Natural killer cell (primary cell): Measurements from ENCODE around the gene IL17RB. TPM values are rescaled to one million over a fixed set of nuclear protein-coding genes. Genes with fewer than 3 reads are reported as not detected.

ENCODE experiments used
- ATAC-seq, 3 donors: fragments of 150-1000 bp in 2 of 3; fragments of 200-7000 bp in 1 of 3; cut with Tn5 transposase; 1 replicate in 1 of 3; 2 replicates in 2 of 3; pipeline ENCODE4 v1.10.0; 2021; ENCODE audit warnings: mild to moderate bottlenecking in 2 of 3, moderate library complexity in 2 of 3
- DNase-seq, 2 donors: peaks; one replicate each; pipeline versions ENCODE4 v3.0.0 to v3.0.0-alpha.2; 2013 to 2021; ENCODE audit warnings: mixed read lengths in 1 of 2
- H3K27ac ChIP-seq: one replicate; pipeline ENCODE4 v1.5.1; 2013; ENCODE audit warnings: mild to moderate bottlenecking, low read length
- H3K27me3 ChIP-seq: one replicate; pipeline ENCODE4 v1.6.1; 2013; ENCODE audit warnings: low read length; ENCODE audit not compliant: control insufficient read depth, insufficient read depth
- H3K36me3 ChIP-seq: one replicate; pipeline ENCODE4 v1.6.1; 2013; ENCODE audit warnings: low read length; ENCODE audit not compliant: control insufficient read depth, insufficient read depth
- H3K4me1 ChIP-seq: one replicate; pipeline ENCODE4 v1.6.1; 2013; ENCODE audit warnings: low read length; ENCODE audit not compliant: control insufficient read depth, insufficient read depth
- H3K4me3 ChIP-seq: one replicate; pipeline ENCODE4 v1.5.1; 2013; ENCODE audit warnings: low read length
- H3K9me3 ChIP-seq: one replicate; pipeline ENCODE4 v1.6.1; 2013; ENCODE audit warnings: low read length; ENCODE audit not compliant: control insufficient read depth, insufficient read depth
- H3K27ac Mint-ChIP-seq, 2 donors: one replicate each; pipeline ENCODE4 v1.8.0; 2022; ENCODE audit warnings: mild to moderate bottlenecking in 2 of 2, mixed read lengths in 2 of 2, moderate library complexity in 1 of 2
- H3K27me3 Mint-ChIP-seq, 2 donors: one replicate each; pipeline ENCODE4 v1.8.0; 2022; ENCODE audit warnings: low read depth in 2 of 2, mixed read lengths in 2 of 2
- H3K36me3 Mint-ChIP-seq: one replicate; pipeline ENCODE4 v1.8.0; 2022; ENCODE audit warnings: mixed read lengths
- H3K4me1 Mint-ChIP-seq, 2 donors: one replicate each; pipeline ENCODE4 v1.8.0; 2022; ENCODE audit warnings: mixed read lengths in 2 of 2
- H3K4me3 Mint-ChIP-seq: one replicate; pipeline ENCODE4 v1.8.0; 2022; ENCODE audit warnings: mild to moderate bottlenecking, moderate library complexity, mixed read lengths
- H3K9me3 Mint-ChIP-seq, 2 donors: one replicate each; pipeline ENCODE4 v1.8.0; 2022; ENCODE audit warnings: mixed read lengths in 2 of 2
- CTCF ChIP-seq: fragments of 200-600 bp; IDR thresholded peaks from one replicate; pipeline ENCODE4 v1.8.0; 2022; ENCODE audit warnings: antibody characterized with exemption
- WGBS: methylation state at CpG from one replicate; pipeline ENCODE4 v1.1.7; 2013; ENCODE audit warnings: missing lambda C conversion rate; ENCODE audit not compliant: insufficient coverage; 5-methylcytosine and 5-hydroxymethylcytosine counted together
- intact Hi-C: fragments of 100-400 bp; cut with micrococcal nuclease; formaldehyde crosslinking; loops from one replicate; pipeline ENCODE4 v1.14.2; 2022
- total RNA-seq, 4 donors: library from RNA; stranded (reverse); fragments of 120-200 nt in 1 of 4; gene quantifications; one replicate each; pipeline versions ENCODE4 v1.2.3 to v1.2.4, GENCODE V29; 2013 to 2022

Gene IL17RB
- total RNA-seq, 3 donors from 2014 or later (not counting 1 experiment from before 2014, with no cell fraction given) = 0.25 TPM; not detected in 2

GRCh38 chr3:53842436-53843194, 3.8 kb upstream of the IL17RB start:
- Histone ChIP-seq H3K27ac (no peak overlapping the region), H3K27me3 (peaks cover 12% of the 10 kb centered on the region), H3K4me1 (peaks cover 9% of the 10 kb centered on the region), H3K36me3 (no peaks in the 10 kb centered on the region), H3K4me3 (no peak overlapping the region), H3K9me3 (no peaks in the 10 kb centered on the region)
- Mint-ChIP-seq H3K4me1 (no peaks in the 10 kb centered on the region), H3K36me3 (no peaks in the 10 kb centered on the region), H3K27ac (no peak overlapping the region), H3K9me3 (no peaks in the 10 kb centered on the region), H3K4me3 (no peak overlapping the region), H3K27me3 (peaks cover 31 to 34% of the 10 kb centered on the region in 2 donors)
- intact Hi-C loops = no loop called here
- no peak for TF ChIP-seq CTCF
- DNase-seq (no peak), ATAC-seq (no peak)
- 83% methylated on average over 12 of the region's 12 CpGs for WGBS

GRCh38 chr3:53843195-53844177, 2.9 kb upstream of the IL17RB start:
- TF ChIP-seq CTCF = no peak
- WGBS = 79% methylated on average over 9 of the region's 10 CpGs
- H3K27ac Mint-ChIP-seq = no peak overlapping the region

GRCh38 chr3:53844262-53845102, 1.9 kb upstream of the IL17RB start:
- H3K9me3 Mint-ChIP-seq = no peaks in the 10 kb centered on the region
- Histone ChIP-seq H3K4me3 (no peak overlapping the region), H3K27me3 (peaks cover 15% of the 10 kb centered on the region), H3K9me3 (no peaks in the 10 kb centered on the region), H3K27ac (no peak overlapping the region), H3K4me1 (peaks cover 9% of the 10 kb centered on the region), H3K36me3 (no peaks in the 10 kb centered on the region)
- H3K36me3 Mint-ChIP-seq = no peaks in the 10 kb centered on the region
- WGBS = 95% methylated on average over 9 of the region's 9 CpGs
- no peak for DNase-seq
- no peak for TF ChIP-seq CTCF
- no peak overlapping the region for H3K27ac Mint-ChIP-seq
- peaks cover 42 to 50% of the 10 kb centered on the region in 2 donors for H3K27me3 Mint-ChIP-seq
- ATAC-seq = no peak
- no peaks in the 10 kb centered on the region for H3K4me1 Mint-ChIP-seq
- no peak overlapping the region for H3K4me3 Mint-ChIP-seq
- intact Hi-C loops = no loop called here

More at GRCh38 chr3:53843195-53844177, 2.9 kb upstream of the IL17RB start:
- peaks cover 36 to 42% of the 10 kb centered on the region in 2 donors for H3K27me3 Mint-ChIP-seq
- peaks cover 9% of the 10 kb centered on the region for H3K4me1 ChIP-seq
- DNase-seq (no peak), ATAC-seq (no peak)
- intact Hi-C loops = no loop called here
- peaks cover 15% of the 10 kb centered on the region for H3K27me3 ChIP-seq
- no peaks in the 10 kb centered on the region for H3K36me3 ChIP-seq
- no peak overlapping the region for H3K4me3 Mint-ChIP-seq
- no peak overlapping the region for H3K4me3 ChIP-seq
- H3K27ac ChIP-seq = no peak overlapping the region
- H3K9me3 Mint-ChIP-seq = no peaks in the 10 kb centered on the region
- H3K9me3 ChIP-seq = no peaks in the 10 kb centered on the region
- H3K4me1 Mint-ChIP-seq = no peaks in the 10 kb centered on the region
- H3K36me3 Mint-ChIP-seq = no peaks in the 10 kb centered on the region
